PC-3 (cell line): ENCODE data around the gene CTNNA3.

Source experiments
- CTCF ChIP-seq: fragments of 300-600 bp; sonication (generic); conservative IDR thresholded peaks from 2 replicates; pipeline ENCODE4 v1.5.1; 2017; ENCODE audit warnings: antibody characterized with exemption, low read depth, mild to moderate bottlenecking, low read length
- EZH2 ChIP-seq: fragments of 300-600 bp; sonication (generic); IDR thresholded peaks from one replicate; pipeline ENCODE4 v1.6.1; 2017; ENCODE audit warnings: antibody characterized with exemption, mild to moderate bottlenecking, low read length; ENCODE audit not compliant: unreplicated experiment
- EZH2phosphoT487 ChIP-seq: fragments of 300-600 bp; sonication (generic); IDR thresholded peaks from 2 replicates; pipeline ENCODE4 v1.6.1; 2018; ENCODE audit warnings: mild to moderate bottlenecking, antibody characterized with exemption, low read length, borderline replicate concordance

GRCh38 chr10:67107670-67108069, 588.3 kb downstream of the CTNNA3 start:
- no peak for TF ChIP-seq CTCF
- no peak for TF ChIP-seq EZH2
- no peak for TF ChIP-seq EZH2phosphoT487
